ENCODE data around the gene RAB43. TPM values are rescaled to one million over a fixed set of nuclear protein-coding genes. Genes with fewer than 3 reads are reported as not detected.

Gene RAB43
- polyA plus RNA-seq, 1 of the 3 experiments (the other 2 are of a cell fraction) = 9.5 TPM

GRCh38 chr3:129060276-129061022 is 61.2 kb downstream of the RAB43 start, which contains the start of gene GP9 (continued):
- TF ChIP-seq IRF3 (IDR thresholded peaks at IDR 0.05; ENCODE audit: low read depth, low read length) (no peak), EZH2phosphoT487 (IDR thresholded peaks at IDR 0.05; ENCODE audit: borderline replicate concordance, low read depth) (no peak), FOSL2 (IDR thresholded peaks at IDR 0.05; ENCODE audit: borderline replicate concordance, low read depth) (no peak)

DNA sequence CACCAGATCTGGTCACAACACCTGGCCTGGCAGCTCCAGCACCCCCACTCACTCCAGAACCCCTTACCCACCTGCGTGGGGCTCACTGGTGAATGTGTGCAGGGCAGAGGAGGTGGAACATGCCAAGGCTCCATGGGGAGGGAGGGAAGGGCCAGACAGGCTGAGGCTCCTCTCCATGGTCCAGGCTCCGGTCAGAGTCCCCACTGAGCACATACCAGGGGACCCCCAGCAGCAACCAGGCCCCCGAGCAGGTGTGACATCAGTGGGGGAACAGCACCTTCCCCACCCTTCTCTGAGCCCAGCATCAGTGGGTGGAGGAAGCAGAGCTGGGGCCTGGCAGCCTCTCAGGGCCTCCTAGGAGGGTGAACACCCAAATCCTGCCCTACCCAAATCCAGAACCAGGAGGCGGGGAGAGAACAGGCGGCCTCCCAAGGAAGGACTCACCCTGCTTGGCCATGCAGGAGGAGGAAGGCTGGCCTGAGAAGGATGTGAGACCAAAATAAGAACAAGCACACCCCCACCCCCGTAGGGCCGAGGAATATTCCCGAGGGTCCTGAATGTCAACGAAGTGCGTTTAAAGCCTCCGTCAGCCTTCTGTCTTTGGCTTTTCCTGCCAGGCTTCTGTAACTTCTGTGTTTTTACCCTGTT is 62.2 kb downstream of the RAB43 start:
- Histone ChIP-seq H4K20me1 (ENCODE audit: insufficient read depth) (no peaks in the 10 kb centered on the region), H3K4me3 (ENCODE audit: low read depth in 2 of 2, low read length in 1 of 2) (no peak overlapping the region), H2AFZ (ENCODE audit: low read depth) (no peak overlapping the region), H3K36me3 (replicated peaks in 1 of 2; ENCODE audit: control insufficient read depth in 1 of 2, insufficient read depth in 2 of 2, low read length in 1 of 2) (no peaks in the 10 kb centered on the region), H3K9me3 (no peaks in the 10 kb centered on the region), H3K4me1 (ENCODE audit: control insufficient read depth in 1 of 2, insufficient read depth in 2 of 2, low read depth in 1 of 2, low read length in 1 of 2) (peaks cover 0 to 29% of the 10 kb centered on the region in 2 experiments; a peak in 1 of 4 replicates), H3F3A (replicated peaks; ENCODE audit: insufficient read depth) (no peaks in the 10 kb centered on the region), H3K27me3 (ENCODE audit: insufficient read depth) (0 out of 2 replicates have a peak, but pooled peaks cover 16% of the 10 kb centered on the region), H3K27ac (ENCODE audit: low read depth in 2 of 2, low read length in 1 of 2) (no peak overlapping the region), H3K4me2 (no peak overlapping the region), H3K79me2 (ENCODE audit: insufficient read depth) (no peaks in the 10 kb centered on the region), H3K9ac (no peak overlapping the region), H3K9me2 (no peaks in the 10 kb centered on the region)
- 69% methylated on average over 9 of the region's 11 CpGs for WGBS (ENCODE audit: low lambda C conversion rate)
- CTCF ChIA-PET = interaction anchor here (0.8 kb wide), 1 partner anchor 88 kb away, joined by 4 read pairs; no protein-coding TSS in a partner anchor
- POLR2A ChIA-PET = no interaction called here
- no peak for DNase-seq
- TF ChIP-seq FOXJ3 (CRISPR knock-in tag; IDR thresholded peaks at IDR 0.05) (no peak), CHD2 (IDR thresholded peaks at IDR 0.05; ENCODE audit: low read length, partially characterized antibody) (no peak), RCOR1 (IDR thresholded peaks at IDR 0.05; ENCODE audit: low read length) (no peak), YY1 (IDR thresholded peaks at IDR 0.05; ENCODE audit: low read depth) (no peak), TCF12 (IDR thresholded peaks at IDR 0.05) (no peak), IRF3 (IDR thresholded peaks at IDR 0.05; ENCODE audit: low read depth, low read length) (no peak), EP300 (IDR thresholded peaks at IDR 0.05; ENCODE audit: borderline replicate concordance in 1 of 2, low read depth in 1 of 2, low read length in 1 of 2) (no peak), EZH2phosphoT487 (IDR thresholded peaks at IDR 0.05; ENCODE audit: borderline replicate concordance, low read depth) (no peak)
